MV-4-11 (cell line): Measurements from ENCODE around the gene CXCL10.
"Not testable (repeated sequence)": the region's sequence is repeated elsewhere in the genome, so short reads cannot be mapped to it uniquely, and the experiment has no call there.

Experiments used
- DNase-seq: peaks from one replicate; lab custom pipeline; 2025; lab: John Stamatoyannopoulos, UW

The CXCL10 gene

GRCh38 chr4:76028350-76028765 lies 5.1 kb upstream of the CXCL10 start:
- peak; percentile 76 for DNase-seq

GRCh38 chr4:76024065-76024464 lies 768 bp upstream of the CXCL10 start:
- DNase-seq: peak; percentile 61

- no peak for DNase-seq
Observed at GRCh38 chr4:76022677-76023076, 620 bp downstream of the CXCL10 start.

- DNase-seq: peak; percentile 20
Observed at GRCh38 chr4:76022031-76022430, 1.3 kb downstream of the CXCL10 start.

GRCh38 chr4:76017056-76017686 lies 6.1 kb downstream of the CXCL10 start:
- no peak for DNase-seq

GRCh38 chr4:76016393-76016792 lies 6.9 kb downstream of the CXCL10 start:
- no peak for DNase-seq

- no peak for DNase-seq
Observed at GRCh38 chr4:76013540-76013939, 9.8 kb downstream of the CXCL10 start.

- DNase-seq: no peak
Observed at GRCh38 chr4:76012388-76012801, 10.9 kb downstream of the CXCL10 start.

- DNase-seq: peak; percentile 55
Observed at GRCh38 chr4:76011700-76012387, 11.5 kb downstream of the CXCL10 start.

GRCh38 chr4:76011018-76011670 lies 12.2 kb downstream of the CXCL10 start:
- no peak for DNase-seq

- no peak for DNase-seq
Observed at GRCh38 chr4:76010576-76010975, 12.7 kb downstream of the CXCL10 start.

- no peak for DNase-seq
Observed at GRCh38 chr4:76009311-76009710, 14.0 kb downstream of the CXCL10 start.

- no peak for DNase-seq
Observed at GRCh38 chr4:76007089-76007862, 16.0 kb downstream of the CXCL10 start, which contains the start of gene CXCL9. Gene CXCL9, minus strand, starts transcription at chr4:76007509. Its CDS starts 60 bp downstream, at chr4:76007449.

GRCh38 chr4:76003620-76004019 lies 19.7 kb downstream of the CXCL10 start:
- peak; percentile 52 for DNase-seq

GRCh38 chr4:76003035-76003434 lies 20.3 kb downstream of the CXCL10 start:
- peak; percentile 90 for DNase-seq

- peak; percentile 87 for DNase-seq
Observed at GRCh38 chr4:76002176-76002575, 21.1 kb downstream of the CXCL10 start.

- DNase-seq: peak; percentile 62
Observed at GRCh38 chr4:76001700-76002099, 21.6 kb downstream of the CXCL10 start.

- DNase-seq: no peak
Observed at GRCh38 chr4:76000279-76000678, 23.0 kb downstream of the CXCL10 start.

GRCh38 chr4:75998525-75999147 lies 24.7 kb downstream of the CXCL10 start:
- not testable (repeated sequence) for DNase-seq

GRCh38 chr4:75997946-75998345 lies 25.4 kb downstream of the CXCL10 start:
- DNase-seq: no peak

GRCh38 chr4:75997081-75997480 lies 26.2 kb downstream of the CXCL10 start:
- DNase-seq: no peak

- DNase-seq: peak; percentile 35
Observed at GRCh38 chr4:75995727-75996126, 27.6 kb downstream of the CXCL10 start.
